ENCODE measurements around the gene MARCHF9.

DNA sequence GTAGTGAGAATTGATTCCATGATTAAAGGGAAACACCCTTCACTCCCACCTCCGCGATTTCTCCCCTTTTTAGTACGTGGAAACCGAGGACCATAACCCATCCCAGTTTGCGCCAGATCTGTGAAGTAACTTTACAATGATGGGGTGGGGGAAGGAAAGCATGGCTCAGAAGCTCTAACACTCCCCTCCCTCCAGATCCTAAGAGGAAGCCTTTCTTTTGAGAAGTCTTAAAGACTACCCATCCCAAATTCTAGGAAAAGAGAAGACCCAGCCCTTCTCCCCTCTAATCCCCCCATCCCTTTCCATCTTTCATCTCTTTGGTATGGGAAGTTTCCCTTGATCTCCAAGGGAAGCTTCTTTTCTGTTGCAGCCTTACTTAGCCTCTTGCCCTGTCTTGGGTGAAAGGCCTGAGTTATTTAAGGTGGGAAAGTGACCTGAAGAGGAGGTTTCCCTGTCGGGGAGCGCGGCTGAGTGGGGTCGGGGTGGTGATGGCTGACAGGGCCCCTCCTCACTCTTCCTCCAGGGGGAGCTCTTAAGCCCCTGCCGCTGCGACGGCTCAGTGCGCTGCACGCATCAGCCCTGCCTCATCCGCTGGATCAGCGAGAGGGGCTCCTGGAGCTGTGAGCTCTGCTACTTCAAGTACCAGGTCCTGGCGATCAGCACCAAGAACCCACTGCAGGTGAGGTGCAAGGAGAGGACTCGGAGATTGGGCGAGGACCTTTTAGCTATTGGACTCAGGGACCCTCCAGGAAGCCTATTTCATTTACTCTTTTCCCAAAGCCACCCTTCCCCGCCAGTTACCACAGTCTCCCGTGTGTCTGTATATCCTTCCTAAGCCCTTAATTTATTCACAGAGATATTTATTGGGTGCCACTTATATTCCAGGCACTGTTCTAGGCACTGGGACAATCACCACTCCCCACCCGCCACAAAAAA is 1.8 kb downstream of the MARCHF9 start:
- no peak for TF ChIP-seq ZBTB7A (IDR thresholded peaks at IDR 0.05; ENCODE audit: low read depth)
- no peak for TF ChIP-seq NFIC (IDR thresholded peaks at IDR 0.05)
- no peak for TF ChIP-seq CEBPB (IDR thresholded peaks at IDR 0.05)
- TF ChIP-seq TCF12 (IDR thresholded peaks at IDR 0.05; ENCODE audit: low read depth) = no peak
- TF ChIP-seq, protein P1, sequence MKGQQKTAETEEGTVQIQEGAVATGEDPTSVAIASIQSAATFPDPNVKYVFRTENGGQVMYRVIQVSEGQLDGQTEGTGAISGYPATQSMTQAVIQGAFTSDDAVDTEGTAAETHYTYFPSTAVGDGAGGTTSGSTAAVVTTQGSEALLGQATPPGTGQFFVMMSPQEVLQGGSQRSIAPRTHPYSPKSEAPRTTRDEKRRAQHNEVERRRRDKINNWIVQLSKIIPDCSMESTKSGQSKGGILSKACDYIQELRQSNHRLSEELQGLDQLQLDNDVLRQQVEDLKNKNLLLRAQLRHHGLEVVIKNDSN (IDR thresholded peaks at IDR 0.05) = no peak
- TF ChIP-seq FOXM1 (IDR thresholded peaks at IDR 0.05; ENCODE audit: borderline replicate concordance, low read depth) = no peak
- TF ChIP-seq TEAD4 (IDR thresholded peaks at IDR 0.05) = no peak
- no peak for TF ChIP-seq CREB1 (IDR thresholded peaks at IDR 0.05; ENCODE audit: low read depth)
- TF ChIP-seq, protein P2, sequence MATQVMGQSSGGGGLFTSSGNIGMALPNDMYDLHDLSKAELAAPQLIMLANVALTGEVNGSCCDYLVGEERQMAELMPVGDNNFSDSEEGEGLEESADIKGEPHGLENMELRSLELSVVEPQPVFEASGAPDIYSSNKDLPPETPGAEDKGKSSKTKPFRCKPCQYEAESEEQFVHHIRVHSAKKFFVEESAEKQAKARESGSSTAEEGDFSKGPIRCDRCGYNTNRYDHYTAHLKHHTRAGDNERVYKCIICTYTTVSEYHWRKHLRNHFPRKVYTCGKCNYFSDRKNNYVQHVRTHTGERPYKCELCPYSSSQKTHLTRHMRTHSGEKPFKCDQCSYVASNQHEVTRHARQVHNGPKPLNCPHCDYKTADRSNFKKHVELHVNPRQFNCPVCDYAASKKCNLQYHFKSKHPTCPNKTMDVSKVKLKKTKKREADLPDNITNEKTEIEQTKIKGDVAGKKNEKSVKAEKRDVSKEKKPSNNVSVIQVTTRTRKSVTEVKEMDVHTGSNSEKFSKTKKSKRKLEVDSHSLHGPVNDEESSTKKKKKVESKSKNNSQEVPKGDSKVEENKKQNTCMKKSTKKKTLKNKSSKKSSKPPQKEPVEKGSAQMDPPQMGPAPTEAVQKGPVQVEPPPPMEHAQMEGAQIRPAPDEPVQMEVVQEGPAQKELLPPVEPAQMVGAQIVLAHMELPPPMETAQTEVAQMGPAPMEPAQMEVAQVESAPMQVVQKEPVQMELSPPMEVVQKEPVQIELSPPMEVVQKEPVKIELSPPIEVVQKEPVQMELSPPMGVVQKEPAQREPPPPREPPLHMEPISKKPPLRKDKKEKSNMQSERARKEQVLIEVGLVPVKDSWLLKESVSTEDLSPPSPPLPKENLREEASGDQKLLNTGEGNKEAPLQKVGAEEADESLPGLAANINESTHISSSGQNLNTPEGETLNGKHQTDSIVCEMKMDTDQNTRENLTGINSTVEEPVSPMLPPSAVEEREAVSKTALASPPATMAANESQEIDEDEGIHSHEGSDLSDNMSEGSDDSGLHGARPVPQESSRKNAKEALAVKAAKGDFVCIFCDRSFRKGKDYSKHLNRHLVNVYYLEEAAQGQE (IDR thresholded peaks at IDR 0.05; ENCODE audit: low read depth) = no peak
- no peak for TF ChIP-seq RAD21 (IDR thresholded peaks at IDR 0.05; ENCODE audit: low read depth)
- TF ChIP-seq, protein P3, sequence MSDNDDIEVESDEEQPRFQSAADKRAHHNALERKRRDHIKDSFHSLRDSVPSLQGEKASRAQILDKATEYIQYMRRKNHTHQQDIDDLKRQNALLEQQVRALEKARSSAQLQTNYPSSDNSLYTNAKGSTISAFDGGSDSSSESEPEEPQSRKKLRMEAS (IDR thresholded peaks at IDR 0.05) = no peak
- TF ChIP-seq EP300 (IDR thresholded peaks at IDR 0.05; ENCODE audit: borderline replicate concordance) = no peak
